Inflammatory macrophage (primary cell): Measurements from ENCODE around the gene MLEC.
A peak's percentile ranks its signal among the peaks of the same experiment; 100 is the strongest.

Source experiments
- DNase-seq, 2 donors: peaks; one replicate each; pipeline ENCODE4 v3.0.0-alpha.2; 2020 to 2022
- total RNA-seq, 18 experiments: gene quantifications; one replicate each; lab custom pipeline; 2026; ENCODE audit warnings: mixed read lengths in 6 of 18, inconsistent platforms in 2 of 18; lab: John Stamatoyannopoulos, UW

Gene MLEC
- 137 to 434 (median 343) reads per million in 18 experiments for total RNA-seq

- DNase-seq, result peak; percentile 97 to 98
Measured at GRCh38 chr12:120686690-120687577, at the start of gene MLEC. MLEC (plus strand) TSS chr12:120687149; CDS start chr12:120687297, 148 bp downstream.

DNA sequence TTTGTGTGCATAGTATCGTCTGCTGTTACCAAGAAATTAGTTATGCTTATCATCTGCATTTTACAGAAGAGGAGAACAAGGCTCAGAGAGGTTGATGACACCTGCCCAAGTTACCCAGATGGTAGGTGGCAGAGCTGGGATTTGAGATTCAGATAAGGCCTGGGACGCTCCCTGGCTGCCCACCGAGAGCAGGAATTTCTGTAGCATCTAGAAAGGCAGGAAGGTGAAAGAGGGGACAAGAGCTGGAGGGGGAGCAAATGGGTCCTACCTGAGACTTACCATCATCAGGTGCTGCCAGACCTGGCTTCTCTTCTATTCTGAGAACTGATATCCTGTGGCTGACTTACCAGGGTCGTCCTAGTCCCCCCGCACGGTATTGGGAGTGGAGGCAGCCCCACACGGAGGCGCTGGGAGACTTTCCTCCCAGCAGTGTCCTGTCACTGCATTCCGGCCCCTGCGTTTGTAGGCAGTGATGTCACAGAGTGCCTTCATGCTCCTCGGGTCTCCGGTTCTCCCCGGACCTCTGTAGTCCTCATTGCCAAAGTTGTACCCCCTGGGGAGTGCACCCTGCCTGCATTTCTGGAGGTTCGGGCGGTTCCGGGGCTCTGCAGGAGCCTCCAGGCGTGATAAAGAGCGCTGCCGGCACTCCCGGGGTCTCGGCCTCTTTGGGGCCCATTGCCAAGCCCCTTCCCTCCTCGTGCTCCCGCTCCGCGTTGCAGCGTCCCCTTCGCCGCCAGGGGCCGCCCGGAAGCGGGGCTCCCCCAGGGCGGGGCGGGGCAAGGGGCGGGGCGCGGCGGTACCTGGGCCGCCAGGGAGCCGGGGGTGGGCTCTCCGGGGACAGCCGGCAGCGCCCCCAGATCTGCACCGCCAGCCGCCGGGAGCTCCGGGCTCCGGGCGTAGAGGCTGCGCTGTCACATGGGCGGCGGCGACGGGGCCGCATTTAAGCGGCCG, 46.9 kb upstream of the MLEC start, which contains the start of gene CABP1:
Gene CABP1, plus strand, starts transcription at position 856 of the 951 bp plus-strand sequence. Its CDS starts 60 bp downstream, at position 916.
- DNase-seq, result no peak

GRCh38 chr12:120640861-120641833, 45.8 kb upstream of the MLEC start:
- DNase-seq, result peak; percentile 7 to 56

GRCh38 chr12:120642121-120642520, 44.8 kb upstream of the MLEC start:
- no peak for DNase-seq

DNA sequence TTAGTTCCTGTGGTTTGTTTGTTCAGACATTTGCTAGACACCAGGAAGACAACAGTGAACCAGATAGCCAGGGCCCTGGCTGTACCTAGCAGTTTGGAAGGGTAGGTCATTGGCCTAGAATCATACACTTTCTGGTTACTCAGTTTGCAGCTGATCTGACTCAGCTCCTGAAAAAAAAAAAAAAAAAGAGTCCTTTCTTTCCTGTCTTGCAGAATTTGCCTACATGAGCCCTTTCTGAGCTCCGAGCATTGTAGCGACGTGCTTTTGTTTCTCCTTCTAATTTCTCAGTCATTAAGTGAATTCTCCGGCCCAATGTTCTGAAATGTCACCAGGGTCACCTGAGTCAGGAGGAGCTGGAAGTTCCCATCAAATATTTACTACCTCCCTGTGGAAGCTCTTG, 44.1 kb upstream of the MLEC start:
- no peak for DNase-seq

GRCh38 chr12:120643574-120643973, 43.4 kb upstream of the MLEC start:
- no peak for DNase-seq

DNA sequence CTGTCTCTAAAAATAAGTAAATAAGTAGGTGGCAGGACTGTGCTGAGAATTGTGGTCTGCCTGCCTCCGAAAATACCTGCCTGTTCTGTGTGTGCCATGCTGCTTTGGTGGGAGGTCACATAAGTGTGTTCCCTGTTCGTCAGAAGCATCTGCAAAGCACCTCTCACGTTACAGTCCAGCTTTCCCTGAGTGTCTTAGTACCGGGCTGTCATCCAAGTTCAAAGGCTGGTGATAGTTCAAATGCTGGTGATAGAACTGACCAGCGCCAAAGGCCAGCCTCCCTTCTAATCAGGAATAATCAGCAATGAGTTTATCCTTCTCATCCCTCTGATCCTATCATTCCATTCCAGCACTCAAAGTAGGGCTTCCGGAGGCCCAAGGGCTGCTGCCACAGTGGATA, 40.9 kb upstream of the MLEC start:
- DNase-seq, result no peak

DNA sequence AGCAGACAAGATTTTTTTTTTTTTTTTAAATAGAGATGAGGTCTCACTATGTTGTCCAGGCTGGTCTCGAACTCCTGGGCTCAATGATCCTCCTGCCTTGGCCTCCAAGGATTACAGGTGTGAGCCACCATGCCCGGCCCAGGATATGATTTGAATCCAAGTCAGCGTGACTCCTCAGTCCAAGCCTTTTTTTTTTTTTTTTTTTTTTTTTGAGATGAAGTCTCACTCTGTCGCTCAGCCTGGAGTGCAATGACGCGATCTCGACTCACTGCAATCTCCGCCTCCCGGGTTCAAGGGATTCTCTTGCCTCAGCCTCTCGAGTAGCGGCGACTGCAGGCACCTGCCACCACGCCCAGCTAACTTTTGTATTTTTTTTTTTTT, 39.6 kb upstream of the MLEC start:
- no peak for DNase-seq

DNA sequence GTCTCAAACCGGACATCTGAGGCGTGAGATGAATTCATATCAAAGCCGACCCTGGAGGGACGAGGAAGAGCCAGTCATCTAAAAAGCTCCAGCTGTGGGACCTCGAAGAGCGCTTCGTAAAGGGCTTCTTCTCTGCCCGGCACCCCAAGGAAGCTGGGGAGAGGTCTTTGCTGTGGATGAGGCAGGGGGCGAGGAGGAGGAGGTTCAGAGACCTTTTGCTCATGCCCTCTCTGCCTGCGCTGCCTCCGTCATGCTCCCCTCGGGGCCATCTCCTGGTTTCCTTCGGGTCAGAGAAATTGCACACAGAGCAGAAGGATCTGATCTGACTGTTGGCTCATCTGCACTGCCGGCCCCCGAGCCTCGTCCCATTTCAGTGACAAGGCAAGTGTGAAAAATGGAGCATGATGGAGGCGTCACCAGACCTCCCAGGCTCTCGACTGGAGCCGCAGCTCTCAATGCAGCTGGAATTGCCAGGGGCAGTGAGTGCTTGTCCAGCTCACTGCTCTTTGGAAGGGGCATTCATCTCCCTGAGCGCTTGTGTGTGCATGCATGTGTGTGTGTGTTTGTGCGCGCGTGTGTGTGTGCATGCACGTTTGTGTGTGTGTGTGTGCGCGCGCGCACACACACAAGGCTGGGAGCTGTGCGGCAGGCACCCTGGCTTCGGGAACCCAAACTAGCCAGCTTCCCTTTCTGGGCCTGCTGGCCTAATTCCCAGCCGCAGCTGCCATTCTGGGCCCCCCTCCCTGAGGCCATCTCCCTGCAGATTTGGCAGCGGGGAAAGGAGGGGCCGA, 37.3 kb upstream of the MLEC start:
- no peak for DNase-seq

GRCh38 chr12:120650233-120650690, 36.7 kb upstream of the MLEC start:
- DNase-seq, result no peak

- peak; percentile 57 to 81 for DNase-seq
Measured at GRCh38 chr12:120651821-120652220, 35.1 kb upstream of the MLEC start.

DNA sequence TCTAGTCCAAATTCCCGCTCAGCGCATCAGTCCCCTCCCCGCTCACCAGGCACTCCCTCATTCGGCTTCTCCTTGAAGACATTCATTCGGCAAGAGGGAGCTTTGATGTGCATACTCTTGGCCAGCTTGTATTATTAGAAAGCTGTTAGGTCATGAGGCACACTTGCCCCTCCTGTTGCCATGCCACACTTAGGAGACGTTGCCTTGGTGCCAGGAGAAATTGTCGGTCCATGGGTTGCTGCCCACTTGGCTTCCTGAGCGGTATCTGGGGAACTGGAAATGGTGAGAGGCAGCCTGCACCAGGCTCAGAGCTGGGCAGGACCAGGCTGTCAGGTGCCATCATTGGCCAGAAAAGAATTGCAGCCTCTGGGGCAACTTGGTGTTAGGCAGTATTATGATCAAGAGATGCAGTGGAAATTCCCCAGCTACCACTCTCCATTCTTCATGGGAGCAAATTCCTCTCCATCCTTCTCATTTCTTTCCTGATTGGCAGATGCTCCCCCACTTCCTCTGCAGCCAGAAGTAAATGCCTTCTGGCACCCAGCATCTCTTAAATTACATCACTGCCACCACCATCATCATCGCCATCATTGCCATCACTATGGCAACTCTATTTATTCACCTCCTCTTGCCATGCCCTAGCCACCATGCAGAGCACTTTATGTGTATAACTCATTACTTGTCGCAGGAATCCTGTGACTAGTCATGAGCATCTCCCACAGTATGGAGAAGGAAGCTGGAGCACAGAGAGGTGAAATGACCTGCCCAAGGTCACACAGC, 34.1 kb upstream of the MLEC start:
- DNase-seq, result no peak

- no peak for DNase-seq
Measured at GRCh38 chr12:120653611-120654010, 33.3 kb upstream of the MLEC start.

DNA sequence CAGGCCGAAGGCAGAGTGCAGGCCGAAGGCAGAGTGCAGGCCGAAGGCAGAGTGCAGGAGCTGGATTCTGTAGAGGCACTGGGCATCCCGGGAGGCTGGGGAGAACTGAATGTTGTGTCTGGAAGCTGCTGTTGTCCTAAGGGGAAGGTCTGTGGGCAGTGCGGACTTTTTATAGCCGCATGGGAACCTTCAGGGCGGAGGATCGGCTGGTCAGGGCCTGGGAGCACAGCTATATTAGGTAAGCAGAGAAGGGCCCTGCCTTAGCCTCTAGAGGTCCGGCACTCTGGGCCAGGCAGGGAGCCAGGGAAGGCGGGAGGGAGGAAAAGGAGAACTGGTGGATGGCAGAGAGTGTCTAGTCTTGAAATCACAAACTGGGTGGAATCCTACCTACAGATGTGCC, 32.3 kb upstream of the MLEC start:
- DNase-seq, result no peak

- no peak for DNase-seq
Measured at GRCh38 chr12:120656008-120656407, 30.9 kb upstream of the MLEC start.

GRCh38 chr12:120658286-120659150, 28.4 kb upstream of the MLEC start:
- DNase-seq, result no peak

DNA sequence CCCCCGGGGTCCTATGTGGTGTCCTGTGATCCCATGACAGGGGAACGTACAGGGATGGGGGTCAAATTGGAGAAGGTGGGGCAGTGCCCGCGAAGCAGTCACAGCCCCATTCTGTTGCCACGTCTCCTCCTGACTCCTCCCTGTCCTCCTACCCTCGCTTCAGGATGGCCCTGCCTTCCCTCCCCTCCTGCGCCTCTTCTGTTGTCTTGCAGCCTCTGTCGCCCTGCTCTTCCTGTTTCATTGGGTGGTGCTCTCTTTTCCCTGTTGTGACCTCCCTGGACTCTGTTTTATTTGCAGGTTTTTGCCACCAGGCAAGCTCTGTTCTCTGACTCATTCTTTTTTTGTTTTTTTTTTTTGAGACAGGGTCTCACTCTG, 27.8 kb upstream of the MLEC start:
- peak in 1 of 2 donors; percentile 27 for DNase-seq

DNA sequence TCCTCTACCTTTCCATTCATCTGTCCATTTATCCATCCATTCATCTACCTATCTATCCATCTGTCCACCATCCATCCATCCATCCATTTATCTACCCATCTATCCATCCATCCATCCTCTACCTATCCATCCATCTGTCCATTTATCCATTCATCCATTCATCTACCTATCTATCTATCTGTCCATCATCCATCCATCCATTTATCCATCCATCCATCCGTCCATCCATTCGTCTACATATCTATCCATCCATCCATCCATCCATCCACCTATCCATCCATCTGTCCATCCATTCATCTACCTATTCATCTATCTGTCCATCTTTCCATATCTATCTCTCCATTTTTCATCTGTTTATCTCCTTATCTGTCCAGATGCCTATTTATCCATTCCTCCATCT, 25.5 kb upstream of the MLEC start:
- no peak for DNase-seq

GRCh38 chr12:120662879-120663278, 24.1 kb upstream of the MLEC start:
- DNase-seq, result no peak
